ENCODE measurements around the gene MAGEB16.

The MAGEB16 gene

GRCh38 chrX:35842674-35843073 is 44.5 kb downstream of the MAGEB16 start:
- DNase-seq (ENCODE audit: low read depth), result peak; percentile 69
- H3K4me3 ChIP-seq (ENCODE audit: low read depth, low read length), result no peak overlapping the region
- TF ChIP-seq POLR2A (IDR thresholded peaks at IDR 0.05; ENCODE audit: extremely low read depth, insufficient read length), result no peak

- TF ChIP-seq MYC (IDR thresholded peaks at IDR 0.05; ENCODE audit: low read depth, low read length) (no peak), CTCF (IDR thresholded peaks at IDR 0.05; ENCODE audit: low read depth, low read length) (no peak), POLR2A (IDR thresholded peaks at IDR 0.05; ENCODE audit: extremely low read depth, insufficient read length) (no peak), MAX (IDR thresholded peaks at IDR 0.05; ENCODE audit: low read depth, low read length) (no peak)
- no peak overlapping the region for H3K4me3 ChIP-seq (ENCODE audit: low read depth, low read length)
- no peak for DNase-seq (ENCODE audit: low read depth)
Measured at GRCh38 chrX:35847736-35848135, 49.6 kb downstream of the MAGEB16 start.
